VCaP (cell line): ENCODE results near the gene FAM110A.

ENCODE experiments used
- H3K27ac ChIP-seq: fragments of 450-650 bp; 2 replicates; pipeline ENCODE4 v1.5.1; 2017
- TF ChIP-seq, protein P1 (sequence below): fragments of 450-650 bp; conservative IDR thresholded peaks from 2 replicates; pipeline ENCODE4 v1.5.1; 2017; ENCODE audit warnings: mild to moderate bottlenecking, moderate library complexity

The FAM110A gene

DNA sequence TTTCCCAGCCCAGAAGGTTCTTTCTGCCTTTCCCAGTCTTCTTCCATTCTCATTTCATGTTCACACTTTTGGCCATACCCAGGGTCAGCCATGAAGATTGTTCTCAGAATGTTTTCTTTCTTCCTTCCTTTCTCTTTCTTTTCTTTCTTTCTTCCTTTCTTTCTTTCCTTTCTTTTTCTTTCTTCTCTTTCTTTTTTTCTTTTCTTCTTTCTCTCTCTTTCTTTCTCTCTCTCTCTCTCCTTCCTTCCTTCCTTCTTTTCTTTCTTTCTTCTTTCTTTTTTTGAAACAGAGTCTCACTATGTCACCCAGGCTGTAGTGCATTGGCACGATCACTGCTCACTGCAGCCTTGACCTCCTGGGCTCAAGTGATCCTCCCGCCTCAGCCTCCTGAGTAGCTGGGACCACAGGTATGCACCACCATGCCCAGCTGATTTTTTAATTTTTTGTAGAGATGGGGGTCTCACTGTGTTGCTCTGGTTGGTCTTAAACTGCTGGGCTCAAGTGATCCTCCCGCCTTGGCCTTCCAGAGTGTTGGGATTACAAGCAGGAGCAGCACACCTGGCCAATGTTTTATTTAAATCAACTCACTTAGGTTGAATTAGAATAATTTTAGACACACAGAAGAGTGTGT is 13.1 kb upstream of the FAM110A start:
- no peak overlapping the region for H3K27ac ChIP-seq
- TF ChIP-seq, protein P1, sequence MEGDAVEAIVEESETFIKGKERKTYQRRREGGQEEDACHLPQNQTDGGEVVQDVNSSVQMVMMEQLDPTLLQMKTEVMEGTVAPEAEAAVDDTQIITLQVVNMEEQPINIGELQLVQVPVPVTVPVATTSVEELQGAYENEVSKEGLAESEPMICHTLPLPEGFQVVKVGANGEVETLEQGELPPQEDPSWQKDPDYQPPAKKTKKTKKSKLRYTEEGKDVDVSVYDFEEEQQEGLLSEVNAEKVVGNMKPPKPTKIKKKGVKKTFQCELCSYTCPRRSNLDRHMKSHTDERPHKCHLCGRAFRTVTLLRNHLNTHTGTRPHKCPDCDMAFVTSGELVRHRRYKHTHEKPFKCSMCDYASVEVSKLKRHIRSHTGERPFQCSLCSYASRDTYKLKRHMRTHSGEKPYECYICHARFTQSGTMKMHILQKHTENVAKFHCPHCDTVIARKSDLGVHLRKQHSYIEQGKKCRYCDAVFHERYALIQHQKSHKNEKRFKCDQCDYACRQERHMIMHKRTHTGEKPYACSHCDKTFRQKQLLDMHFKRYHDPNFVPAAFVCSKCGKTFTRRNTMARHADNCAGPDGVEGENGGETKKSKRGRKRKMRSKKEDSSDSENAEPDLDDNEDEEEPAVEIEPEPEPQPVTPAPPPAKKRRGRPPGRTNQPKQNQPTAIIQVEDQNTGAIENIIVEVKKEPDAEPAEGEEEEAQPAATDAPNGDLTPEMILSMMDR = no peak

DNA sequence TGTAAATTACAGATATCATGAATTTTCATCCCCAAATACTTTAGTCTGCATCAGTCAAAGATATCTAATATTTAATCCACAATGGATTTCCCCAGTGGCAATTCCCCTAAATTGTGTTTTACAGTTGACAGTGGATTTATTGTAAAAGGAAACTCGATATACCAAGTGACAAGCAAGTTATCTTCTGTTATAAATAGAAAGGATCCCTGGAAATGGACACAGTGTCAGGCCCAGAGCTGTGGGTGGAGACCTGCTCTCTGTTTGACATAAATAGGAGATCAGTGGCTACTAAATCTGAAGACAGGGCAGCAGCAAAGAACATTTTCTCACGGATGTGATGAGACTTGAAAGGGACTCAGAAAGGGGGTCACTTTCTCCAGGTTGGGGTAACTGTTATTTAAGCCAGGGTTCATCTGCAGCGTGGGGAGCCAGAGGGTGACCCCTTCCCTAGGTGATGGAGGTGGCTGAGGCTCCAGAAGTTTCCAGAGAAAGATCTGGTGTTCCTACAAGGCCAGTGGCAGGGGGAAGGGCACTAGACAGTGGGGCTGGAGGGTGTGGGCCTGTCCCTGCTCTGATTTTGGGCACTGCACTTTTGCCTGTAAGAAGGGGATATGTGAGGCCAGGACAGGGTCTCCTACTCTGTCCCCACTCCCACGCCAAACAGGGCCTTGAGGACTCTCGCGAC is 12.3 kb upstream of the FAM110A start:
- TF ChIP-seq, protein P1 = no peak
- no peak overlapping the region for H3K27ac ChIP-seq

DNA sequence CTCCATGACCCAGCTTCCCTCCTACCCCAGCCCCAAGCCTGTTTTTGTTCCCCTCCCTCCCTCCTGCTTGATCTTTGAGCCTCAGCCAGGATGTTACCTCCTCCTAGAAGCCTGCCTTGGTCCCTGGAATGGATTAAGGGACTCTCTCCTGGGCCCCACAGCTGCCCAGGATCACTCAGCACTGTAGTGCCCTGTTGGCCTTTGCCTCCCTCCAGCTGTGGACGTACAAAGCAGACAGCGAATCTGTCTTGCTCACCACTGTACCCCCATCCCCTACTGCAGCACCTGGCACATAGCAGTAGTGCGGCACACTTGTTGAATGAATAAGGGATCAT is 11.8 kb upstream of the FAM110A start:
- TF ChIP-seq, protein P1 = no peak
- no peak overlapping the region for H3K27ac ChIP-seq

DNA sequence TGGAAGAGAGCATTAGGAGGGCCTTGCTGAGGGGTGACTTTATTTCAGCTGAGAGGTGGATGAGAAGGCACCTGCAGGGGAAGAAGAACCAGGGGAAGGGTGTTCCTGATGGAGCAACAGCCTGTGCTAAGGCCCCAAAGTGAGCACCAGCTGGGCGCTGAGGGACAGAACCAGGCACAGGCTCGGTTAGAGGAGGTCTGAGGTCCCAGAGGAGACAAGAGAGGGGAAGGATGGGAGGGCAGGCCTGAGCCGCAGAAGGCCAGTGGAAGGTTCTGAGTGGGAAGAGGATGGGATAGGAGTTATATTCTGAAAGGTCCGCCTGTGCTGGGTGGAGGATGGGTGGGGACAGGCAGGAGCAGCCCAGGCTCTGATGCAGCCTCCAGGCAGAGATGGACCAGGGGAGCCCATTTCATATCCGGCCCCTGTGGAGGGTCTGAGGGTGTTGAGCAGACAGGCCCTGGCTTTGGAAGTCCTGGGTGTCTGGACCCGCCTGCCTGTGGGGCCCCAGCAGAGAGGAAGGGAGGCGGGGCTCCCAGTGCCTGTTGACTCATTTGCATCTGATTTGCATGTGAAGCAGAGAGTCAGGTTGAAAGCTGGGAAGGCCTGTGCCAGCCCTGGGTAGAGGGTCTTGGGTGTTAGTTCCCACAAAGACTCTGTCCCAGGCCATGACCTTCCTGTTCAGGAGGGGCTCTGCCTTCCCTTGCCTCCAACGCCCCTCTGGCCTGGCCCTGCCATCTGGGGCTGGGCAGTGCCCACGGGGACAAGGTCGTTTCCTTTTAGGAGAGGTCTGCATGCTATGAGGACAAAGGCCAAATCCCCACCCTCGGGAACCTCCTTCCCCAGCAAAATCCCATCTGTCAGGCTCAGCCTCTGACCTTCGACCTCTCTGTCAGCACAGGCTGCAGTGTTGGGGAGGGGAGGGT is 10.6 kb upstream of the FAM110A start:
- TF ChIP-seq, protein P1 = no peak
- H3K27ac ChIP-seq = no peak overlapping the region

DNA sequence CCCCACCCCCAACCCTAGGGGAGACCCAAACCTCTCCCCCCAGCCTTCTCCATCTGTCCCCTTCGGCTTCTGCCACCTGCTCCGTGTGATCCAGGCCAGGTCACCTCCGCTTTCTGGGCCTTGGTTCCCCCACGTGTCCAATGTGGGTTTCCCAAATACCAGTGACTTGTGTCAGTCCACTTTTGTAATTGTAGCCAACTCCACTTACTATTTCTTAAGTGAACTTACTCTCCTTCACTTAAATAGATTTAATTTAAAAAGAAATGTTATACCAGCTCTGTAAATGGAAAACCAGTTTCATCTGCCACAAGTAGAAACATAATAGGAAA is 10.0 kb upstream of the FAM110A start:
- TF ChIP-seq, protein P1 = no peak

DNA sequence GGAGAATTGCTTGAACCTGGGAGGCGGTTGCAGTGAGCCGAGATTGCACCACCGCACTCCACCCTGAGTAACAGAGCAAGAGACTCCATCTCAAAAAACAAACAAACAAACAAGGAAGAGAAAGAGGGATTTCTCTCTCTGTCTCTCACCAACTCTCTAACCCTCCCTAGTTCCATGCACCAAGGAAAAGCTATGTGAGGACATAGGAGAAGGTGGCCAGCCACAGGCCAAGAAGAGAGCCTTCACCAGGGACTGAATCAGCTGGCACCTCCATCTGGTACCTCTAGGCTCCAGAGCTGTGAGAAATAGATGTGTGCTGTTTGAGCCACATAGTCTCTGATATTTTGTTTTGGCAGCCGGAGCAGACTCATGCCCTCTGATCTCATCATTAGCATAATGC is 9.0 kb upstream of the FAM110A start:
- no peak overlapping the region for H3K27ac ChIP-seq
- TF ChIP-seq, protein P1 = no peak

More for the DNA sequence above, 10.0 kb upstream of the FAM110A start:
- H3K27ac ChIP-seq = no peak overlapping the region

DNA sequence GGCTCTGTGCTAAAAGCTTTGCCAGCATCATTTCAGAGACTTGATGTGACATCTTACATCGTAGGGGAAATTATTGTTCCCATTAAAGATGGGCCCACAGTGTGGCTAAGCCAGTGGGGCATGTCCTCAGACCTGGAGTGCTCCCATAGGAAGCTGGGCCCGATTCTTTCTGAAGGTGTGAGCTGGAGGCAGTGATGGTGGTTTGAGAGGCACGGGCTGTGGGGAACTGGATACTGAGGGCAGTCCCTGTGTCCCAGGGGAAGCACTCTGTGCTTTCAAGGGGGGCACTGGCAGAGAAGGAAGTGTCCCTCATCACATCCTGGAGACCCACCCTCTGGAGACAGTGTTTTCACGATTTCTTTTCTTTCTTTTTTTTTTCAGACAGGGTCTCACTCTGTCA is 8.6 kb upstream of the FAM110A start:
- TF ChIP-seq, protein P1 = no peak
- H3K27ac ChIP-seq = no peak overlapping the region
